AG10803 (cell line): Measurements from ENCODE around the gene MICAL2.

Source experiments
- DNase-seq: peaks from one replicate; pipeline ENCODE4 v3.0.0; 2010; ENCODE audit warnings: low read depth
- H3K4me3 ChIP-seq: 2 replicates; pipeline ENCODE4 v1.5.1; 2011; ENCODE audit warnings: mild to moderate bottlenecking, low read length, control low read depth
- TF ChIP-seq, protein P1 (sequence below): conservative IDR thresholded peaks from 2 replicates; pipeline ENCODE4 v1.5.1; 2011; ENCODE audit warnings: mild to moderate bottlenecking, low read length, control low read depth, inconsistent platforms

MICAL2 gene

DNA sequence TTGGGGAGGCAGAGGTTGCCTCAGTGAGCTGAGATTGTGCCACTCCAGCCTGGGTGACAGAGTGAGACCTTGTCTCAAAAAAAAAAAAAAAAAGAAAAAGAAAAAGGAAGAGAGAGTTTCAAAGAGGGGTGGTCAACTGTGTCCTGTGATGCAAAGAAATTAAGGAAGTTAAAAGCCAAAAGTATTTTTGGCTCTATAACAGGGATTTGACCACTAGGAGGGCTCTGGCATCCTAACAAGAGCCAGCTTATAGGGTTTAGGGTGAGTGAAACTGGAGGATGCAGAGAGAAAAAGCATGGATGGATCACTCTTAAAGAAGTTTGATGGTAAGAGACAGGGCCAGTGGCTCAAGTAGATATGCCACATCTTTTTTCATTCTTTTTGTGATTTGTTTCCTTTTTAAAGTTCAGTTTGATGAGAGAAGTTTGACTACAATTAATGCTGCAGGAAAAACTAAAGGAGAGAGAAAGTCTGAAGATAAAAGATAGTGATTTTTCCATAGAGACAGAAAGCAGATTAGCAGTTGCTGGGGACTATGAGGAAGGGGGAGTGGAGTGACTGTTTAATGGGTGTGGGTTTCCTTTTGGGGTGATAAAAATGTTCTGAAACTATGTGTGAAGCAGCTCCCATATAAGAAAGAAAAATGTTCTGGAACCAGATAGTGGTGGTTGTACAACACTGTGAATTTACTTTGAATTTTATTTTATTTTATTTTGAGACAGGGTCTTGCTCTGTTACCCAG lies 11.1 kb upstream of the MICAL2 start:
- TF ChIP-seq, protein P1, sequence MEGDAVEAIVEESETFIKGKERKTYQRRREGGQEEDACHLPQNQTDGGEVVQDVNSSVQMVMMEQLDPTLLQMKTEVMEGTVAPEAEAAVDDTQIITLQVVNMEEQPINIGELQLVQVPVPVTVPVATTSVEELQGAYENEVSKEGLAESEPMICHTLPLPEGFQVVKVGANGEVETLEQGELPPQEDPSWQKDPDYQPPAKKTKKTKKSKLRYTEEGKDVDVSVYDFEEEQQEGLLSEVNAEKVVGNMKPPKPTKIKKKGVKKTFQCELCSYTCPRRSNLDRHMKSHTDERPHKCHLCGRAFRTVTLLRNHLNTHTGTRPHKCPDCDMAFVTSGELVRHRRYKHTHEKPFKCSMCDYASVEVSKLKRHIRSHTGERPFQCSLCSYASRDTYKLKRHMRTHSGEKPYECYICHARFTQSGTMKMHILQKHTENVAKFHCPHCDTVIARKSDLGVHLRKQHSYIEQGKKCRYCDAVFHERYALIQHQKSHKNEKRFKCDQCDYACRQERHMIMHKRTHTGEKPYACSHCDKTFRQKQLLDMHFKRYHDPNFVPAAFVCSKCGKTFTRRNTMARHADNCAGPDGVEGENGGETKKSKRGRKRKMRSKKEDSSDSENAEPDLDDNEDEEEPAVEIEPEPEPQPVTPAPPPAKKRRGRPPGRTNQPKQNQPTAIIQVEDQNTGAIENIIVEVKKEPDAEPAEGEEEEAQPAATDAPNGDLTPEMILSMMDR, result peak; percentile 4; the same call in 1 of the 2 replicates
- DNase-seq, result no peak
- no peak overlapping the region for H3K4me3 ChIP-seq

DNA sequence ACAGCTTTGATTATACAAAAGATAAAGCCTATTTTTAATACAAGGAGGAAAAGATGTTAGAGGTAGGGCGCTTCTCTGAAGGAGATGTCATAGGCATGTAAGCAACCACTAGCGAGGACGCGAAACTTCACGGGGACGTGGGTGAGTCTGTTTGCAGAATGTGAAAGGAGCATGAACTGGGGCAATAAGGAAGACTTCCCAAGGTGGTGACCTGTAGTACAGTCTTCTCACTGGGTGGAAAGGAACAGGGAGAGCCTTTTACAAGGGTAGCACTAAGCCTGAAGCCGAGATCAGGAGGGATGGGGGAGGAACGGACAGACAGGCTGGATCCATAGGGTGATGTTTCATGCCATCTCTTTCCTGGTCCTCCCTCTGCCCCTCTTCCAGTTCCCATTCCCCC lies 10.0 kb upstream of the MICAL2 start:
- TF ChIP-seq, protein P1, result no peak
- no peak overlapping the region for H3K4me3 ChIP-seq
- no peak for DNase-seq

DNA sequence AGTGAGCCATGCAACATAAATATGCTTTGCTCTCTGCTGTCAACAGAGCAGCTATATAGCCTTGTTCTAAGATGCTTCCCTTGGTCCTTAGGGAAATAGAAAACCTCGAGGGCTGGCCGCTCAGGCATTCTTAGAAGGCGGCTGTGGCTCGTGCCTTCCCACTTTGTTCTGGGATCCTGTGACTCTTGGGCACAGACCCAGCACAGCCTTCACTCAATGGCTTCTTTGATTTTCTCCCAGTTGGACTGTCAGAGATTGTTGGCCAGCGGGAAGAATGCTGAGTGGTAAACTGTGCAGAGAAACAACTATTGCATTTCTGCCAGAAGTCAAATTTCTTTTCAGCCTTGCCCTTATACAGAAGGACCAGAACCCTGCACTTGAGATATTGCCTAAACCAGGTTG lies 9.5 kb upstream of the MICAL2 start:
- peak; percentile 55 for DNase-seq
- TF ChIP-seq, protein P1, result no peak
- no peak overlapping the region for H3K4me3 ChIP-seq

DNA sequence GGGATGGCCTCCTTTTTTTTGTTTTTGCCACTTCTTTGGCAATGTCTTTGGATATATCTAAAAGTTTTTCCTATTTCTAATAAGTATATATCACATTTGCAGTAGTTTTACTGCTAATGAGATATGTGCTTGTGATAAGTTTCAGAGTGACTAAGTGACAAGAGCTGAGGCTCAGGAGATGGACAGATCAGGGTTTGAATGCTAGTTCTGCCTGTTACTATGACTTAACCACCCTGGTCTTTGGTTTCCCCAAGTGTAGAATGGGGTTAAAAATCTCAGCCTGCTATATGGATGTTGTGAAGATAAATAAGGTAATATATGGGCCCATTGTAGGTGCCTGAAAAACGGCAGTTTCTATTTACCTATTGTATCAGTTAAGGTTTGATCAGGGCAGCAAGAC lies 9.1 kb upstream of the MICAL2 start:
- TF ChIP-seq, protein P1, result no peak
- no peak for DNase-seq
- H3K4me3 ChIP-seq, result no peak overlapping the region

DNA sequence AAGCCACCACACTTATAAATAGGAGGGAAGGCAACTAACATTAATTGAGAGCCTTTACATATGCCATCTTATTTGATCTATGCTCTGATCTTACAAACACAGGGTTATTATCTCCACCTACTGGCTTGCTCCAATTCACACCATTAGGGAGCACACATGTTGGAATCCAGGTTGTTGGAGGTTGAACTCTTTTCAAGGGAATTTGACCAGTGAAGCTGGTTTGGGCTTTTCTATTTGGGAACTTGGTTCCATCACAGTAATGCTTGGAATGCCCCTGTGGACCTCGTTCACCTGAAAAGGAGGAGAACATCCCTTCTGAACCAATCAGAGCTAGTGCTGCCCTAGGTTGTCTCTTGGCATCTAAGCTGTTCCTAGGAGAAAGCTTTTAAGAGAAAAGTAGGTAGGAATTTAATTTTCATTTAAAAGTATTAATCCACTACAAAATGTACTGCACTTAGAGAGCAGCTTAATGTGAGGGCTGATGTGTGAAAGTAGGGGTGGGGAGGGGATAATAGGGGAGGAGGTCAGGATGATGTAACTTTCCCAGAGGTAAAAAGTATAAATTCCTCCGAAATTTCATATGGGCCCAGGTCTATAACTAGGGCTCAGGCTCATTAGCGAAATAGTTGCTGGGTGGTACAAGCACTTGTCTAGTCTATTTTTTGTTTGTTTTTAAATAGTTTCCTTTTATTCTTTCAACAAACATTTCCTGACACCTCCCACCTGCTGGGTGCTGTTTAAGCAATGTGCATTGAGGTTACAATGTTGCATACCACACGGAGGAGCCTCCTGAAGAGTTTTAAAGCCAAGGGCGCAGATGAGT lies 7.6 kb upstream of the MICAL2 start:
- TF ChIP-seq, protein P1, result peak; percentile 33; the same call in 1 of the 2 replicates
- no peak for DNase-seq

DNA sequence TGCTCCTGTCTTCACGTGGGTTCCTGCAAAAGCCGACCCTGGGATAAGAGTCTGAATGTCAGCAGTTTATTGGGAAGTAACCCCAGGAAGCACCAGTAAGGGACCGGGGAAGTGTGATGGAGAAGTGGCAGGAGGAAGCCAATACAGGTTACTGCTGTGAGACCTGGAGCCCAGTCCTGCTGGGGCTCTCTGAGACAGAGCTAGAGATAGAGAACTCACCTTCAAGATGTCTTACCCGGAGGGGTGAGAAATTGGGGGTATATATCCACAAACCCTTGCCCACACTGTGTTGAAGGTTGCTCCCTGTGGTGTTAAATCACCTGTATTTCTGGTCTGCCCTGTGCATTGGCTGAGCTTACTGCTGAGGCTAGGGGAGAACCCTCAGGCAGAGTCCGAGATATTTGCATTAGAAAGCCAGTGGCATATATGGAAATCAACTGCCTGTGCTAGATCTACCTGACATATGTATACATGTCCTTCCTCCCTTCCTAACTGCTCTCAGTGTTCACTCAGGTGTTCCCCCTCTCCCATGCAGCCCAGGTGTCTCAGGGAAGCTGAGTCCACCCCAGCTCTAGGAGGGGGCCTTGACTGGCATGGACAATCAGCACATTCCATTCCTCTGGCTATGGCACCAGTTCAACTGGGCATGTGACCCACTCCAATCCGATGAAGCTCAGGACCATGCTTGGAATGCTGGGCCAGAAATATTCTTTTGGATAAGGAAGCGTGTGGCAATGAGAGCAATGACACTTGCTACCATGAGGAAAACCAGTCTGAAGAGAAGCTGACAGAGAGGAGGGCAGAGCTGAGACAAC lies 6.8 kb upstream of the MICAL2 start:
- no peak overlapping the region for H3K4me3 ChIP-seq
- no peak for DNase-seq
- TF ChIP-seq, protein P1, result no peak

More for the DNA sequence above, 7.6 kb upstream of the MICAL2 start:
- no peak overlapping the region for H3K4me3 ChIP-seq
